Forelimb muscle (tissue), 1 donor: ENCODE data around the gene ITPKB. TPM values are rescaled to one million over a fixed set of nuclear protein-coding genes. Genes with fewer than 3 reads are reported as not detected.

ENCODE experiments used
- polyA plus RNA-seq: library from polyadenylated mRNA; unstranded; fragments of 120-200 nt; gene quantifications from one replicate; pipeline ENCODE4 v1.2.1, GENCODE V29; 2013; ENCODE audit not compliant: insufficient read length

ITPKB gene
- polyA plus RNA-seq, 1 donor = 18.9 TPM

Other genes with a start within 250 kb of the ITPKB start
- 13.5 TPM for gene STUM, start 190.5 kb downstream of the ITPKB start, polyA plus RNA-seq
- 122 TPM for gene PSEN2, start 131.3 kb upstream of the ITPKB start, polyA plus RNA-seq
- 78.1 TPM for gene COQ8A, start 201.0 kb upstream of the ITPKB start, polyA plus RNA-seq